Activated T-helper 1 cell treated with Interleukin-2 at 50 U/mL for 16 hours (primary cell): ENCODE measurements around the gene KLF9.
"Not testable (repeated sequence)": the region's sequence is repeated elsewhere in the genome, so short reads cannot be mapped to it uniquely, and the experiment has no call there.

ENCODE experiments used
- DNase-seq: peaks from one replicate; pipeline ENCODE4 v3.0.0-alpha.2; 2020; ENCODE audit warnings: low read depth

KLF9 gene

GRCh38 chr9:70403618-70404025 is 10.8 kb downstream of the KLF9 start:
- DNase-seq = no peak

DNA sequence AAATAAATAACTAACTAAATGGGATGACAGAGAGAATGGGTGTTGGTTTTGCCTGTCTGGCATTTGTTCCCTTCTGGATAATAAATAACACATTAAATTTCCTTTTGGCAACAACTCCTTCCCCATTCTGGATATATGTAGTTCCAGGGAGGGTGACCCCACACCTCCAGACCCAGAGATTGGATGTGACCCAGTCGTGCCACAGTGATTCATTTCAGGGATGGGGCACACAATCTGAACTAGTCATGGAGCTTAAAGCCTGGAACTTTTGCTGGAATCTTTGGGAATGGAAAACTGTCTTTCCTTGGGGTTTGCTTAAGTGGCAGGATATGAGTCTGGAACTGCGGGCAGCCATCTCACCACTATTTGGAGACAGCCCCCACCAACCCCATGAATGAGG is 11.3 kb downstream of the KLF9 start:
- no peak for DNase-seq

GRCh38 chr9:70402213-70402612 is 12.2 kb downstream of the KLF9 start:
- DNase-seq = no peak

DNA sequence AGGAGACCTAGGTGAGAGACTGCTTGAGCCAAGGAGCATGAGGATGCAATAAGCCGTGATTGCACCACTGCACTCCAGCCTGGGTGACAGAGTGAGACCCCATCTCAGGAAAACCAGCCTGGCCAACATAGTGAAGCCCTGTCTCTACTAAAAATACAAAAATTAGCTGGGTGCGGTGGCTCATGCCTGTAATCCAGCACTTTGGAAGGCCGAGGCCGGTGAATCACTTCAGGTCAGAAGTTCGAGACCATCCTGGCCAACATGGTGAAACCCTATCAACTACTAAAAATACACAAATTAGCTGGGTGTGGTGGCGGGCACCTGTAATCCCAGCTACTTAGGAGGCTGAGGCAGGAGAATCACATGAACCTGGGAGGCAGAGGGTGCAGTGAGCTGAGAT is 13.2 kb downstream of the KLF9 start:
- DNase-seq = not testable (repeated sequence)

GRCh38 chr9:70400107-70400892 is 14.2 kb downstream of the KLF9 start:
- no peak for DNase-seq

DNA sequence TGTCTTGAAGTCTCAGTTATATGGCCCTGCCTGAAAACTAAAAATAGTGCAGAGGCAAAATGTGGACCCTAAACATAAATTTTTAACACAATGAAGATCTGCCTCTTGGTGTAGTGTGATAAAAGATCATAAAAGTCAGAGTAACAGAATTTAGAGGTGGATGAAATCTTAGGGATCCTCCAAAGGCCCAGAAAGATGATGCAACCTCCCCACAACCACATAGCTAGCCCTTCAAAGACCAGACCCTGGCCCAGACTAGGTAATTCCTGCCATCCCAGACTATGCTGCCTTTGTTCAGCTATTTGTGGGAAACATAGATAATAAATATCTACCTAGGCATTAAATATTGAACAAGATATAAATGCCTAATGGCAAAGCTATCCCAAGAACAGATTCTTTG is 15.3 kb downstream of the KLF9 start:
- DNase-seq = no peak

GRCh38 chr9:70398145-70398556 is 16.3 kb downstream of the KLF9 start:
- DNase-seq = no peak

DNA sequence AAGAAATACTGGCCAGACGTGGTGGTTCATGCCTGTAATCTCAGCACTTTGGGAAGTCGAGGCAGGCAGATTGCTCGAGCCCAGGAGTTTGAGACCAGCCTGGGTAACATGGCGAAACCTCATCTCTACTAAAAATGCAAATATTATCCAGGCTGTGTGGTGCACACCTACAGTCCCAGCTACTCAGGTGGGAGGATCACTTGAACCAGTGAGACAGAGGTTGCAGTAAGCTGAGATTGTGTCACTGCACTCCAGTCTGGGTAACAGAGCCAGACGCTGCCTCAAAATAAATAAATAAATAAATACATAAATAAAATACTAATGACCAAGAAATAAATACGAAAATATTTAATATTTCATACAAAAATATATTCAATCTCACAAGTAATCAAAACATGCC is 18.8 kb downstream of the KLF9 start:
- no peak for DNase-seq

GRCh38 chr9:70392850-70393249 is 21.6 kb downstream of the KLF9 start:
- no peak for DNase-seq

GRCh38 chr9:70392189-70392588 is 22.3 kb downstream of the KLF9 start:
- DNase-seq = no peak

DNA sequence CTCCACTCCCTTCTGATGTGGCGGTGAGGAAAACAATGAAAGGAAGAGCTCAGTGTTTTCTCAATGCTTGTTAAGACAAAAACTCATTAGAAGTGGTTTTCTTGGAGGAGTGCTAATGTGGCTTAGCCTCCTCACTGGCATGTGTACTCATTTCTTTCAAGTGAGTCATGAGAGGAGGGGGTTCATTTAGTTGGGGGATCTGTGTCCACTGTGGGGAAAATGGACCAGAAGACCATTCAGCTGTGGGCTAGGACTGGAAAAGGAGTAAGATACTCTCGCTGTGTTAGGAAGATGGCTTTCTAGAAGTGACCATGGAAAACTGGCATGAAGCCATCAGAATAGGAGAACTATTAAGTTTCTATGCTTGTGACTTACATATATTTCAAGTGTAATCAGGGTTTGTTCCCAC is 23.5 kb downstream of the KLF9 start:
- DNase-seq = no peak

DNA sequence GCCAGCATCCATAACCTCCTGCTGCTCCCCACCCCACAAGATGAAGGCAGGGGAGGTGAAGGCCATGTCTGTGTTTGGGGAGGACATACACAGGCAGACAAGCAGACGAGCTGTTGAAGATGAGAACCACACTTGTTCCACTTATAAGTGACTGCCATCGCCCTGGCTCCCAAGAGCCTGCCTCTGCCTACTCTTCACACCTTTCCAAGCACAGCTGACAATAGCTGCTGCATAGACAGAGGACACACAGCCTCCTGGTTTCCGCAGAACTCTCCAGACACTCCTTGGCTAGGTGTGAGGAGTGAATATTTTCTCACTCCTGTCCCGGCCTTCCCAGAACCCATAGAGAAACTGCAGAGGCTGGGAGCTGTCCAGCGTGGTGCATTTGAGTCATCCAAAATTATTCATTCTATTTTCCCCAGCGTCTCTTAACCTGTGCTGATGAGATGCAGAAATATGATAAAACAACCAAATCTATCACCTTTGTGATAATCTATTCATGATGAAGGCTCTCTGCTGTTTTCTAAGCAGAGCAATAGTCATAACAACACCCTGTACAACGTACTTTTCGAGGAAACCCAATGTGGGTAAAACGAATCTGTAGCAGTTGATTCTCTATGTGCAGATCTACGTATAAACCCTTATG is 24.7 kb downstream of the KLF9 start:
- DNase-seq = no peak

DNA sequence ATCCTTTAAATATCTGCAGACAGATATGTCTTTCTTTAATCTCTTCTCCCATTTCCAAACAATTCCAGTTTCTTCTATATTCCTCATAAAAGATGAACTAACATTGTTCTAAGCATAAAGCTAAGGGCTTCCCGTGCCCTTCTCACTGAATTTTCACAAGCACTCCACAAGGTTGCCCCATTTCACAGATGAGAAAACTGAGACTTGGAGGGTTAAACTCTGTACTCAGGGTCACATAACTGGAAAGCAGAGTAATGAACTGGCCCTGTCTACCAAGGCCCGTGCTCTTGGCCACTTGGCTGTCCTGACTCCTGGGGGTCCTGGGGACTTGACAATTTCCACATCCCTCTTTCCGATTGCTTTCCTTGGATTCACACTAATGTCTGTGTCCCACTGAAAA is 25.3 kb downstream of the KLF9 start:
- no peak for DNase-seq

DNA sequence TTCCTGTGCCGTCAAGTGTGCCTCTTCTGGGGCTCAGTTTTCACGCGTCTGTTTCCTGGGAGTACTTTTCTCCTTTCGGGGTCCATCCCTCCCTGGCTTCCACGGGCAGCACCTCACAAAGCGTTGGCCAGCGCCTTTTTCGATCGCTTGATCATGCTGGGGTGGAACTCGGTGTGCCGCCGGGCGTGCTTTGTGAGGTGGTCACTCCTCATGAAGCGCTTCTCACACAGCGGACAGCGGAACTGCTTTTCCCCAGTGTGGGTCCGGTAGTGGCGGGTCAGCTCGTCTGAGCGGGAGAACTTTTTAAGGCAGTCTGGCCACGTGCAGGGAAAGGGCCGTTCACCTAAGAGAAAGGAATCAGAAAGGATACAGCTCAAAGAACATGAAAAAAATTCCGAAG is 26.8 kb downstream of the KLF9 start:
- no peak for DNase-seq

GRCh38 chr9:70385426-70385825 is 29.0 kb downstream of the KLF9 start:
- no peak for DNase-seq

- no peak for DNase-seq
Observed at GRCh38 chr9:70382709-70383605, 31.5 kb downstream of the KLF9 start.

GRCh38 chr9:70382046-70382708 is 32.3 kb downstream of the KLF9 start:
- no peak for DNase-seq

DNA sequence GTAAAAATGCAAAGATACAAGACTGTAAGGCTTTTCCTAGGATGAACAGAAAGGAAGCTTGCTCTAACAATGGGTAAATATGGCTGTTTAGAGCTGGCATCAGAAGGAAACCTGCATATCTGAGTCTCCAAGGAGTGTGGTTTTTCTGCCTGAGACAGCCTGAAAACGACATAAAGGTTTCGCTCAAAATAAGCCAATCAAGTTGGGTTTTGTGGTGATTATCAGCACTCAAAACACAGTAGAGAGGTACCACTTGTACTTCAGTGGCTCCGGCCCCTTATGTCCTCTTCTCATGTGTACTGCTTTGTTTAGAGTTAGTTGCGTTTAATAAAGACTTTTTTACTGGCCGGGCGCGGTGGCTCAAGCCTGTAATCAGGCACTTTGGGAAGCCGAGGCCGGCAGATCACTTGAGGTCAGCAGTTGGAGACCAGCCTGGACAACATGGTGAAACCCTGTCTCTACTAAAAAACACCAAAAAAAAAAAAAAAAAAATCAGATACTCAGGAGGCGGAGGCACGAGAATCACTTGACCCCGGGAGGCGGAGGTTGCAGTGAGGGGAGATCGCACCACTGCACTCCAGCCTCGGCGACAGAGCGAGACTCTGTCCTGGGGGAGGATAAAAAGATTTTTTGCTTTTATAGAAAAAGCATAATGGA is 39.4 kb downstream of the KLF9 start:
- DNase-seq = no peak

DNA sequence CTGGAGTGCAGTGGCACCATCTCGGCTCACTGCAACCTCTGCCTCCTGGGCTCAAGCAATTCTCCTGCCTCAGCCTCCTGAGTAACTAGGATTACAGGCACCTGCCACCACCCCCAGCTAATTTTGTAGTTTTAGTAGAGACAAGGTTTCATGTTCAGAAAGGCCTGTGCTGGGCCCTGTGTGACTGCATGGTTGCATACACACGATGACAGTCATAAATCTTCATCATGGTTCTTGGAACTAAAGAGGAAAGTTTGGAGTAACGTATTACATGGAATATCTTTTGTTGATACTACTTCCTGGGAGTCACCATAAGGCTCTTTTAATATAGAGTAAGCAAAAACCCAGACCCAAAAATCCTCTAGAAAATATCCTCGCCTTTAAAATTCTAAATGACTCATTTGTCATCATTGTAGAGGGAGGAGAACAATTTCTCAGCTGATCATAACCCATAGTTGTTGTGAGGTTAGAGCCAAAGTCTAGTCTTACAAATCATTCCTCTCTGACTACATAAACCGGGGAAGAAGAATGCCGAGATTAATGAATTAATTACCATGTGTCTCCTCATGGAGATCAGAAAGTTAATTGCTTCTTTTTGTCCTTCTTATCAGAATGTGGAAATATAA is 47.0 kb downstream of the KLF9 start:
- DNase-seq = no peak

DNA sequence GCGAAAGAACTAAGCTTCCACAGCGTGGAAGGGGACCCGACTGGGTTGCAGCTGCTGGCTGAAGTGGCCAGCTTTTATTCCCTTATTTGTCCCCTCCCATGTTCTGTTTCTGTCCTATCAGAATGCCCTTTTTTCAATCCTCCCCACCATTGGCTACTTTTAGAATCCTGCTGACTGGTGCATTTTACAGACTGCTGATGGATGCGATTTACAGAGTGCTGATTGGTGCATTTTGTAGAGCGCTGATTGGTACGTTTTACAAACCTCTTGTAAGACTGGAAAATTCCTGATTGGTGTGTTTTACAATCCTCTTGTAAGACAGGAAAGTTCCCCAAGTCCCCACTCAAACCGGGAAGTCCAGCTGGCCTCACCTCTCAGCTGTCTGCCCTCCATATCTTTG is 50.7 kb downstream of the KLF9 start:
- DNase-seq = no peak

DNA sequence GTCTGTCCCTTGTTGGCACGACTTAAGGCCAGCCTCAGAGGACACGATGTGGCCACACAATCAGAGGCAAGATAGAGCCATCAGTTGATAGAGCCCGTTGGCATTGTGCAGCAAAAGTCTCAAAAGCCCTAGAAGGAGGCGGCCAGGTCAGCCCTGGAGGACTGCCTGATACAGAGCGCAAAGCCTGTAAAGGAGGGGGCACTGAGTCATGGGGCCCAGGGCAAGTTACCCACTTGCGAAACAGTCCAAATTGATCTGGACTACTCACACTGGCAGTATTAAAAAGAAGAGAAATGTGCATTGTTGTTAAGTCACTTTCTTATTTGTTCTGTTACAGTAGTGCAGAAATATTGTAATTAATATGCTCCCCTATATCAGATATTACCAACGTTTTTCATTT is 51.5 kb downstream of the KLF9 start:
- no peak for DNase-seq
